RPMI8226 (cell line): ENCODE data around the gene SPRED1.

Source experiments
- DNase-seq: peaks from one replicate; pipeline ENCODE4 v3.0.0-alpha.2; 2015

The SPRED1 gene

DNA sequence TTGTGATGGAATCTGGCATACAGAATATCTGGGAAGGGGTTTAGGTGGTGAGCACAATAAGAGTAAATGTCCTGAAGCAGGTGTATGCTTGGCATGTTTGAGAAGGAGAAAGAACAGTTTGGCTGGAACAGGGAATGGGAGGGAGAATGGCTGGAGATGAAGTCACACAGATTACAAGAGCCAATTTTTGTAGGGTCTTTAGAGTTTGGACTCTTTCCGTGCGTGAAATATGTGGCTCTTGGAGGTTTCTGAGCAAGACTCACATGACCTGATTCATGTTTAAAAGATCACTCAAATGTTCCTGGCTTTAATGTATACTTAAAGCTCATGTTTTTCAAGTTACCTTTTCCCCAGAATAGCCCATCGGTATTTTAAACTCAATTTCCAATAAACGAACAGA is 32.8 kb downstream of the SPRED1 start:
- no peak for DNase-seq

DNA sequence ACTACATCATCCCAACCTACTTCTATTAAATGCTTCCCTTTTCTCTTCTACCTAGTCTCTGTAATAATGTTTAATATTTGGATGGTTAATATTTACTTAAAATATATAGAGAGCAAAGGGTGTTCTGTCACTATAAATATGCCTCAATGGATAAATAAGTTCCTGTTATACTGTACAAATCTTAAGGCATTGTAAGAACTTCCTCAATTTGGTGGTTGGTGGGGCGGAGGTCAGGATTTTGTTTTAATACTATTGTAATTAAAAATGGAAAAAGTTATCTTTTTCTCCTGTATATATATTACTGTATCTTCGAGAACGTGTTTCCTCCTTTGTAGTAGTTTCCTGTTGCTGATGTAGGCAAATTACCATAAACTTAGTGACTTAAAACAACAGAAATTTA is 41.5 kb downstream of the SPRED1 start:
- no peak for DNase-seq

DNA sequence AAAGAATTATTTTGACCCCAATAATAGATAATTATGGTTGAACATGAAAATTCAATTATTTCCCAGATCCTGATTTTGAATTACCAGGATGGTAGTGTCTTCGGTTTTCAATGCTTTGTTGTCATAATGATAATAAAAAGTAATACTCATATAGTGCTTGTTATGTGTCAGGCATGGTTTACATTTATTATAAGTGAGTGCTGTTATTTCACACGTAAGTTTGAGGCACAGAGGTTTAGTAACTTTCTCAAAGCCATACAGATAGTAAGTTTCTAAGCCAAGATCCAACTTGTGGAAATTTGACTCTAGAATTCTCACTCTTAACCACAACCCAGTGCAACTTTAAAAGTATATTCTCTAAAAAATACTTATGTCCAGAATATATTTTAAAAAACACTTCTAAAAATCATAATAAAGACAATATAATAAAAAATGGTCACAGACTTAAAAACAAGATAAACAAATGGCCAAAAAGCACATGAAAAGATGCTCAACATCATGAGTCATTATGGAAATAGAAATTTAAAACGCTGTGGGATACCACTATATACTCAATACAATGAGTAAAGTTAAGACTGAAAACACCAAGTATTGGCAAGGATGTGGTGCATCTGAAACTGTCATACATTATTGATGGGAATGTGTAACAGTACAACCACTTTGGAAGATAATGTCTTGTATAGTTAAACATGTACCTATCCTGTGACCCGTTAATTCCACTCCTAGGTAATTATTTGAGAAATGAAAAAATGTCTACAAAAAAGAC is 45.2 kb downstream of the SPRED1 start:
- no peak for DNase-seq

DNA sequence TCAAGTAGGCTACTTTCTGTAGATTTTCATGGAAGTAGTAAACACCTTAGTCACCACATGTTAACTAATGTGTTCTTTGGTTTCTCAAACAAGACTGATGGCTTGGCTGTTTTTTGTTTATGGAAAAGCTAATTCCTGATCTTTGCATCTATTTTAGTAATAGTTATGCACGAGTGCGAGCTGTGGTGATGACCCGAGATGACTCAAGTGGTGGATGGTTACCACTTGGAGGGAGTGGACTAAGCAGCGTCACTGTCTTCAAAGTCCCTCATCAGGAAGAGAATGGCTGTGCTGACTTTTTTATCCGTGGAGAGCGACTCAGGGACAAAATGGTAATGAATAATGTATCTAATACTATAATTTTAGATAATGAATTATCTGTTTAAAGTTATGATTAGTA is 46.6 kb downstream of the SPRED1 start:
- no peak for DNase-seq

DNA sequence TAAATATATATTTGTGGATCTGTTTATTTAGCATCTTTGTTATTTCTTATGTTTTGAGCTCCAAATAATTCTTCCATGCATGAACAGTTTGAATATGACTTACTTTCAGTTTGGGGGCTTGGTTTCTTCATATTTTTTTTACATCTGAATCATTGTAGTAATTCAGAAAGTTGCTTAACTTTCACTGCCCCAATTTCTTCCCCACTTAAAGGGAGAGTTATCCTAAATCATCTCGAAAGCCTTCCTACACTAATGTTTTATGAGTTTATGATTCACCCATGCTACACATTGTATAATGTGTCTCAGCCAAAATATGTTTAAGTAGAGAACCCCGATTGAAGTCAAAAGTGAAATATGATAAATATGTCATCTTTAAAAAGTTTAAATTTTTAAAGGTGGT is 47.8 kb downstream of the SPRED1 start:
- no peak for DNase-seq

DNA sequence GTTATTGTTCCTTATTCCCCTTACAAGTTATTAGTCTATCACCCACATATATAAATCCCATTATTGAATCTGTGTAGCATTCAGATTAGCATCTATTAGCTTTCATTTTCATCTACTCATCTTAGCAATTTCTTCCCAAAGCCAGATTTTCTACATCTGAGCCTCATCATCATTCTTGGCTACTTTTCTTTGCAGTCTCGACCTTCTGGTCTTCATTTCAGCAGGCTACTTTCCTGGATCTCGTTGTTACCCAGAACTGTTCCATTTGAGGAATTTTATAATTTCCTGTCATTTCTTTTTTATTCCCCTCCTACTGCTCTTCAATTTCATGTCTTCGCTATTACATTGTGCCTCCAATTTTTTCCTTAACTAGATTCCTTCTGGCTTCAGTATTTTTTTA is 51.8 kb downstream of the SPRED1 start:
- no peak for DNase-seq

DNA sequence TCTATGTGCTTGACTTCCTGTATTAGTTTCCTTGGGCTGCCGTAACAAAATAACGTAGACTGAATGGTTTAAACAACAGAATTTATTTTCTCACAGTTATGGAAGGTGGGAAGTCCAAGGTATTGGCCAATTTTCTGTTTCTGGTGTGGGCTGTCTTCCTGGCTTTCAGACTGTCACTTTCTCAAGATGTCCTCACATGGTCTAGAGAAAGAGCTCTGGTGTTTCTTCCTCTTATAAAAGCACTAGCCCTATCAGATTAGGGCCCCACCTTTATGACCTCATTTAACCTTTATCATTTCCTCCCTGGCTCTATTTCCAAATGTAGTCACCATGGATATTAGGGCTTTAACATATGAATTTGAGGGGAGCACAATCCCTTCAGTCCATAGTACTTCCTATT is 54.6 kb downstream of the SPRED1 start:
- DNase-seq: no peak

DNA sequence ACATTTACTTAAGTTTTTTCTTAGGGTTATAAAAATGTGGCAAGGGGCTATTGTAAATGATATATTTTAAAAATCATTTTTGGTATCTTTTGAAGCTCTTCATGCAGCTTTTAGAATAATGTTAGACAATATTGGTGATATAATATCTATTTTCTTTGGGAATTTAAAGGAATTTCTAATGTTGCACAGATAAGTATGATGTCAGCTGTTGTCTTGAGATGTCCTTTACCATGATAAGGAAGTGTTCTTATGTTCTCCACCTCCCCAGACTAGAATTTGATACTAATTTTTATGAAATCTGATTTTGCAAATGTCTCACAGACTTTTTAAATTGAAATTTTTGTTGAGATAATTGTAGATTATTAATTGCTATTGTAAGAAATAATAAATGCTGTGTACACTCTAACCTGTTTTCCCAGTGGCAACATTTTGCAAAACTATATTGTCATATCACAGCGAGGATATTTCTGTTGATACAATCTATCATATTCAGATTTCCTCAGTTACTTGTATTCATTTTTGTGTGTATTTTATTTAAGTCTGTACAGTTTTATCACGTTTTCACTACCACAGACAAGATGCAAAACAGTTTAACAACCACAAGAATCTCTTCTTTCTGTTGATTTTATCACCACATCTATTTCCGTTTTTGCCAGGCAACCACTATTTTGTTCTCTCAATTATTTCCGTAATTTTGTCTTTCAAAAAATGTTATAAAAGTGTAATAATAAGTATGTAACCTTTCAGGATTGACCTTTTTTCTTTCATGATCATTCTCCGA is 55.4 kb downstream of the SPRED1 start:
- DNase-seq: no peak

DNA sequence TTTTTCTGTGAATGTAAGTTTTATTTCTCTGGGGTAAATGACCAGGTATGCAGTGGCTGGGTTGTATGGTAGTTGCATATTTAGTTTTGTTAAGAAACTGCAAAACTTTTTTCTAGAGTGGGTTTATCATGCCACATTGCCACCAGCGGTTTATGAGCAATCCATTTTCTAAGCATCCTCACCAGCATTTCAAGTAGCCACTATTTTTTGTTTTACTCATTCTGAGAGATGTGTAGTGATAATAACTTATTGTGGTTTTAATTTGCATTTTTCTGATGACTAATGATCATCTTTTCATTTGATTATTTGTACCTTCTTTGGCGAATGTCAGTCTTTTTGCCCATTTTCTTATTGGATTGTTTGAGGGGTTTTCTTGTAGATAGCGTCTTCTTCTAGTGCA is 56.2 kb downstream of the SPRED1 start:
- DNase-seq: no peak

DNA sequence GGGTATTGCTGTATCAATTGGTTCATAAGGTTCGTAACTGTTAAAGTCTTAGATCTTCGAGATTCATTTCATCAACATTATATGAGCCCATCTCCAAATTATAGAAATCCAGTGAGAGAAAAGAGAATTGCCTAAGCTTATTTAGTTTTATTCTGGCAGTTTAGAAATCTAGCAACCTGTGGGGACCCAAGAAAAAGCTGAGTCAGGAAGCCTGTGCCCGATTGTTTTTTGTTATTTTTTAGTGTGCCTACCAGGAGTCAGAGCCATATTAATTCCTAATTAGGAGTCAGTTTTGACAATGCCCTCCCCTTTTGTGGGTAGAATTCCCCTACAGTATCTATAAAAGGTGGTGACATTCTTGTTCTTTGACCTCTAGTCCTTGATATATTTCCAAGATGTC is 59.6 kb downstream of the SPRED1 start:
- DNase-seq: no peak

DNA sequence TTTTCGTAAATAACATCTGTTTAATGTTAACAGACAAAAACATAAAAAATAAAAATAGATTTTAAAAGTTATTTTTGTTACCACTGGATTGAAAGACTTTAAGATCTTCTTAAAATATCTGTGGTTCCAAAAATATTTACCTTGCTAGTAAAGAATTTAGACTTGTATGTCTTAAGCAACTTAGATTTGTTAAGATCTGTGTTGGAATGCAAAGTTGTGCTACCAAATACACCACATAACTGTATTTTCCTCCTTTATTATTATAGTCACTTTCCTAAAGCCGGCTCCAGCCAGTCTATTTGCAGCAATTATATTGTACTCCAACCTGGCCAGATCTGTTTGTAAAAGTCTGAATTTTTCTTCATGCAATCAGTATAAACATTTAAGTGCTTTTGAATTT is 63.7 kb downstream of the SPRED1 start:
- no peak for DNase-seq

DNA sequence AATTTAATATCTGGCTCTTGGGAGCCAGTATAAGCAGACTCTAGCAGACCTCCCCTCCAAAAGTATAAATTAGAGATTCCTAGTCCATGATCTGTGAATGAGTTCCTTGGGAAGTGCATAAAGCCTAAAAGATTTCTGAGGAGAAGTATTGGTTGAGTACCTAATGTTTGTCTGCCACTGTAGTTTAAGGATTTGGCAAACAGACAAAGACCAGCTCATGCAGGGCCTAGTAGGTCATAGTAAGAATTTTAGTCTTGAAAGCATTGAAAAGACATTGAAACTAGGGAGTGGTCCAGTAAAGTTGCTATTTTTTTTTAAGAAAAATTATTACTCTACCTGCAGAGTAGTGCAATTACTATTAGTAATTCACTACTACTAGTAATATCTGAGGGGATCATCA is 67.5 kb downstream of the SPRED1 start:
- no peak for DNase-seq

DNA sequence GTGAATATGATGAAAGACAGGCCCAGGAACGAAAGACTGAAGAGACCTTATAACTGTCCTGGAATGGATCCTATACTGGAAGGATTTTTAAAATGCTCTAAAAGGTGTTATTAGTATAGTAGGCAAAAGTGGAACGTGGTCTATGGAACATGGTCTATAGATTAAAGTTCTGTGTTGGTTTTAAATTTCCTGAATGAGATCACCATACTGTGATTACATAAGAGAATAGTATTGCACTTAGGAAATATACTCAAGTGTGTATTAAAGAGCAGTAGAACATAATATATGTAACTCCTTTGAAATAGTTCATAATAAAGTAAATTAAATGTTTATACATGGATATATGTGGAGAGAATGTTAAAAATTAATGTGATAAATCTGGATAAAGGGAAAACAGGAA is 68.2 kb downstream of the SPRED1 start:
- DNase-seq: no peak

DNA sequence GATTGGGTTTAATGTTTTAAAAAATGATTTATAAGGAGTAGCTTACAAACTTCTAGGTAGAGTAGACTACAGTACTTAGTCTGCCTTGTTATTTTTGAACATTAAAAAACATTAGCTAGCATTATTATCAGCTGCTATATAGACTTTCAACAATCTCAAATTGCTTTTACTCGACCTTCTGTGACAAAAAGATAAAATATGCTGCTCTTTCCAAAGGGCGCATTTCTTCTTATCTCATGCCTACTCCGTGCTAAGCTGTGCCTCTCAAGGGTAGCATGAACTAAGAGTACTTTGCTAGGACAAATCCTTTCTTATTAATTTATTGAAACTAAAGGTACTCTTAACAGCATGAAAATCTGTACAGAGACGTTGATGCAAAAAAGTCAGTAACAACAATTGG is 71.3 kb downstream of the SPRED1 start:
- no peak for DNase-seq

DNA sequence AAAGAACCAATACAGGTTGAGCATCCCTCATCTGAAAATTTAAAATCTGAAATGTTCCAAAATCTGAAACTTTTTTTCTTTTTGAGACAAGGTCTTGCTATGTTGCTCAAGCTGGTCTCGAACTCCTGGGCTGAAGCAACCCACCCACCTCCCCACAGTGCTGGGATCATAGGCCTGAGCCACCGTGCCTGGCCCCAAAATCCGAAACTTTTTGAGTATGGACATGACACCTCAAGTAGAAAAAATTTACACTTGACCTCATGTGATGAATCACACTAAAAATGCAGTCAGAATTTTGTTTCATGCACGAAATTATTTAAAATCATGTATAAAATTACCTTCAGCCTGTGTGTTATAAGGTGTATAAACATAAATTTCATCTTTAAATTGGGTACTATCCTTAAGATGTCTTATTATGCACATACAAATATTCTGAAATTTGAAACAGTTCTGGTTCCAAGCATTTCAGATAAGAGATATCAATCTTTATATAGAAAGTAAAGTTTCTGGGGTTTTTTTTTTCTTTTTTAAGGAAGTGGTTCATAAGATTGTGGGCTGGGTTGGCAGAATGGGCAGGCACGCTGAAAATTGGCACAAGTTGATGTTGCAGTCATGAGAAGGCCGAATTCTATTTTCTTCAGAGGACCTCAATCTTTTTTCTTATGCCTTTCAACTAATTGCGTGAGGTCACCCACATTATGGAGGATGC is 72.5 kb downstream of the SPRED1 start:
- no peak for DNase-seq

DNA sequence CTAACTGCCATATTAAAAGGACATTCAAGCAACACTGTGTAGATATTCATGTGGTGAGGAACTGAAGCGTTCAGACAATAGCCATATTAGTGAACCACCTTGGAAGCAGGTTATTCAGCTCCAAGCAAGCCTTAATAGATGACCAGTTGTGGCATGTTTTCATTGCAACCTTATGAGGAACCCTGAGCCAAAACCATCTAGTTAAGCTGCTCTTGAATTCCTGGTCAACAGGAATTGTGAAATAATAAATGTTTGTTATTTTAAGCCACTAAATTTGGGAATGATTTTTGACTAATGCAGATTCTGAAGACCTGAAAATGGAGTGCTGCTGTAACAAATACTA is 73.0 kb downstream of the SPRED1 start:
- DNase-seq: no peak

DNA sequence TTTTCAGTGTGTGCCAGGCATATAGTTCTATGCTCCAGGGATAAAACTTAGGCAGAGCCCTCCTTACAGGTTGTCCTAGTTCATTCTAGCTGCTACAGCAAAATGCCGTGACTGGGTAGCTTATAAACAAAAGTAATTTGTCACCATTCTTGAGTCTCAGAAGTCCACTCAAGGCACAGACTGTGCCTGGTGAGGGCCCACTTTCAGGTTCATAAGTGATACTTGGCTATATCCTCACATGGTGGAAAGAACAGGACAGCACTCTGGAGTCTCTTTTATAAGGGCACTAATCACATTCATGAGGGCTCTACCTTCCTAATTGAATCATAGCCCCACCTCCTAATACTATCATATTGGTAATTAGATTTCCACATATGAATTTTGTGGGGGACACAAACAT is 80.1 kb downstream of the SPRED1 start:
- DNase-seq: no peak

DNA sequence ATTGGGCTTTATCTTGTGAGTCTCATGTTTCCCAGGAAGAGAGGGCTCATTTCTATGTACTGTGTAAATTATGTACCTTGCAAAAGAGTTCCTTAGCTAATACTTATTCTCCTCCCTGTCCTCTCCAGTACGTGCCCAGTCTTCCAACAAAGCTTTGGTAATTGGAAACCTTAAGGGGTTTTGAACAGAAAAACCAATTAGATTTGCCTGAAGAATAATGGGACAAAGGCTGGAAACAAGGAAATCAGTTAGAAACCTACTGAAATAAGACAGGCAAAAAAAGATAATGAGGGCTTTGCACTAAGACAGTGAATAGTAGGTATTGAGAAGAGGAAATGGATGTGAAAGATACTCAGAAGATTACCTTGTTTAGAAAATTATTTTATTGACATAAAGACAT is 82.5 kb downstream of the SPRED1 start:
- DNase-seq: no peak

DNA sequence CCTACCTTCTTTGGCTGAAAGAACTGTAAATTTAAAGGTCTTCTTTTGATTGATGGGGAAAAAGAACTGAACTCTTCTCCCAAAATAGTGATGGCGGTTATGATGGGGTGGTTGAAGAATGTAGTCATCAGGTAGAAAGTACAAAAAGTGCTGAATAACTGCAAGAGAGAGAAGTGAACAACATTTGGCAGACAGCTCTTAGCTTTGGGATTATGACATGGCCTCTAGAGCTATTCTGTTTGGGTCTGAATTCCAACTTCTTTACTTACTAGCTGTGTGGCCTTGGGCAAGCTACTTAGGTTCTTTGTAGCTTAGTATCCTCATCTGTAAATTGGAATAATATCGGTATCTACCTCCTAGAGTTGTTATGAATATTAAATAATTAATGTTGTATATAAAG is 91.7 kb downstream of the SPRED1 start:
- no peak for DNase-seq

DNA sequence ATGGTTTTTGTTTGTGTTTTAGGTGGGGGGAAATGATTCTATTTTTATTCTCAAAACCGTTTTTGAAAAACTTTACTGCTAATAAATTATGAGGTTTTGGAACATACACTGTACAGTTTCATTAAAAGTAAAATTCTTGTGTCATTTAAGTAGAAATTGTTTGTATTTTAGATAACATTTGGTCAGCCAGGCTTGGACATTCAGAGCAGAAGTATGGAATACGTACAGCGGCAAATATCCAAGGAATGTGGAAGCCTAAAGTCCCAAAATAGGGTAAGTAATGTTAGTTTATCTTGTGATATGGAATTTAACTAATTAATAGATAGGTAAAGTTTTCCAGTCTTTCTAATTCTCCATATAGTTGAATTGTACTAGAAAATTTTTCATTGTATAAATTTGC is 96.6 kb downstream of the SPRED1 start:
- no peak for DNase-seq

DNA sequence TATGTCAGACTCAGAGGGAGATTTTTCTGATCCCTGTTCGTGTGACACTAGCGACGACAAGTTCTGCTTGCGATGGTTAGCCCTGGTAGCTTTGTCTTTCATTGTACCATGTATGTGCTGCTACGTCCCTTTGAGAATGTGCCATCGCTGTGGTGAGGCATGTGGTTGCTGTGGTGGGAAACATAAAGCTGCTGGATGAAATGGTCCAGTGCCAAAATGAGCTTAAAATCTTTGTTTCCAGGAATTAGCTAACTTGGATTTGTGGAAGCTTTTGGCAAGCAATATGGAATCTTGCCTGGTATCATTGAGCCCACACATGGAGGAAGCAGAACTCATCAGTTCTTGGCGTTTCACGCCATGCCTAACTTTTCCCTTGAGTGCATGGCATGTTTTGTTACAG is 98.8 kb downstream of the SPRED1 start:
- no peak for DNase-seq

DNA sequence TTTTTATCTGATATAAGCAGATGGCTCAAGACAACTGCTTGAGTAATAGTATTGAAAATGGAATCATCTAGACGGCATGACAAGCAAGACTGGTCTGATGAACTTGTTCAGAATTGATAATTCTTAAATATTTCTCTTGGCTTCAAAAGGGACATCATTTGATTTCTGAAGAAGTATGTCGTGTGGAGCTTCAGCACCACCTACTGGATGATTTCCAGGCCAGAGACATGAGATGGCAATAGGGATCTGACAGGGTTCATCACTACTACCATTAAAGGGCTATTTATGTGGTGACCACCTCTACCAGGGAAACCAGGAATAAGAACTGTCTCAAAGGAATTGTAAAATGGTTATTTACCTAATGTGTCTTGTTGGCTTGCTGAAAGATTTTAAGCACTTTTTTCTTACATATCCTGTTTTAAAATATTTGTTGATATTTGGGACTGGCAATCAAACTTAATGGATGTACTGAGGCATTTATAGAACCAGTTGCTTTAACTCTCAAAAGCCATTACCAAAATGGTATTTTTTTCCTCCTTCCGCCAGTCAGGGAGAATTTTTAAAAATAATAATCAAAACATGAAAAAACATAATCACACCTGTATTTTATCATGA is 101.8 kb downstream of the SPRED1 start:
- peak; percentile 66 for DNase-seq

DNA sequence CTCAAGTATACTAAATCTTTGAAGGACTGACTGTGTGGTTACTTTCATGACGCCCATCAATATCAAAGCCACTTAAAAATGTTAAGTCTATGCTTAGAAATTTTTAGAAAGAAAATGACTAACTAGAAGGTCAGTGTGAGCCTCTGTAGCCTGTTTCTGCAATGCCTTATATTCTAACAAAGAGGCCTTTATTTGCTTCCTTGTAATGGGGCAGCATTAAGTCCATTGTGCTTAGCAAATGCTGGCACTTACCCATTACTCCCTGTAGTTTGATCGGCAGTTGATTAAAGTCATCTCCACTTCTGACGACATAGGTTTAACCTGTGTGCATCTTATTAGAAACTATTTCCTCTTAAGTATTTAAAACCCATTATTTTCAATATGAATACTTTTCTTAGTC is 109.7 kb downstream of the SPRED1 start:
- DNase-seq: no peak

DNA sequence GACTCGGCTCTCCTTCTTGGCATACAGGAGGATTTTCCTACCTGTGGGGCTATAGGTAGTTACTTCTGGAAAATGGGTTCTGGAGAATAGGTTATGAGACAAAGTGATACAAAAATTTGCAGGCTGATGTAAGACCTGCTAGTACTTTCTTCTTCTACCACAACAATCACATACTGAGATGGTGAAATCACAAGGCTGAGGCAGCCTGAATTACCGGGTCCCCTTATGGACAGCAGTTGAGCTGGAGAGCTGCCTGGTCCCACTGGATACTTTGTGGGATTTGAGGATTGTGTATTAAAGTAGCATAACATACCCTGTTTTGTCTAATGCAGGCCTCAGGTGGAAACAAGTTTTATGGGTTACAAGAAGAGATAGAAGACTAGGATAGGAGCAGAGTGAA is 114.8 kb downstream of the SPRED1 start:
- no peak for DNase-seq
